ENCODE results near the gene SETMAR. TPM values are rescaled to one million over a fixed set of nuclear protein-coding genes. Genes with fewer than 3 reads are reported as not detected.

SETMAR gene
- total RNA-seq, 1 donor: 11.9 TPM

GRCh38 chr3:4306860-4307259 lies 3.7 kb downstream of the SETMAR start:
- no peaks in the 10 kb centered on the region for H3K36me3 ChIP-seq (ENCODE audit: insufficient read depth, low read length)
- peaks cover 4% of the 10 kb centered on the region for H3K79me2 ChIP-seq (ENCODE audit: insufficient read depth, low read length)
- no peaks in the 10 kb centered on the region for H3K9me3 ChIP-seq (ENCODE audit: low read depth, low read length)
- no peak overlapping the region for H3K4me3 ChIP-seq (ENCODE audit: insufficient read depth, low read length)
- H4K20me1 ChIP-seq (ENCODE audit: insufficient read depth, low read length): no peaks in the 10 kb centered on the region
- no peak for TF ChIP-seq CTCF (IDR thresholded peaks at IDR 0.05; ENCODE audit: extremely low read depth, low read depth, low read length)
- H3K27ac ChIP-seq (ENCODE audit: low read depth, low read length): no peak overlapping the region
- no peak overlapping the region for H3K4me2 ChIP-seq (ENCODE audit: insufficient read depth, low read length)
- DNase-seq (ENCODE audit: insufficient read length, low spot score, missing footprints): no peak
- H3K4me1 ChIP-seq (ENCODE audit: insufficient read depth, low read length): peaks cover 5% of the 10 kb centered on the region
- no peak overlapping the region for H2AFZ ChIP-seq (ENCODE audit: low read length)
- no peaks in the 10 kb centered on the region for H3K27me3 ChIP-seq (ENCODE audit: insufficient read depth, low read length)

- Histone ChIP-seq H3K27ac (ENCODE audit: low read depth, low read length) (no peak overlapping the region), H3K4me3 (ENCODE audit: insufficient read depth, low read length) (no peak overlapping the region), H3K9me3 (ENCODE audit: low read depth, low read length) (no peaks in the 10 kb centered on the region), H3K4me1 (ENCODE audit: insufficient read depth, low read length) (peaks cover 2% of the 10 kb centered on the region), H3K4me2 (ENCODE audit: insufficient read depth, low read length) (no peak overlapping the region), H2AFZ (ENCODE audit: low read length) (no peak overlapping the region), H4K20me1 (ENCODE audit: insufficient read depth, low read length) (no peaks in the 10 kb centered on the region), H3K79me2 (ENCODE audit: insufficient read depth, low read length) (no peaks in the 10 kb centered on the region), H3K36me3 (ENCODE audit: insufficient read depth, low read length) (no peaks in the 10 kb centered on the region), H3K27me3 (ENCODE audit: insufficient read depth, low read length) (no peaks in the 10 kb centered on the region)
- no peak for DNase-seq (ENCODE audit: insufficient read length, low spot score, missing footprints)
- no peak for TF ChIP-seq CTCF (IDR thresholded peaks at IDR 0.05; ENCODE audit: extremely low read depth, low read depth, low read length)
Observed at GRCh38 chr3:4309491-4310128, 6.4 kb downstream of the SETMAR start.

GRCh38 chr3:4310971-4311370 lies 7.8 kb downstream of the SETMAR start:
- Histone ChIP-seq H4K20me1 (ENCODE audit: insufficient read depth, low read length) (no peaks in the 10 kb centered on the region), H3K27ac (ENCODE audit: low read depth, low read length) (no peak overlapping the region), H3K4me2 (ENCODE audit: insufficient read depth, low read length) (no peak overlapping the region), H3K79me2 (ENCODE audit: insufficient read depth, low read length) (no peaks in the 10 kb centered on the region), H3K27me3 (ENCODE audit: insufficient read depth, low read length) (no peaks in the 10 kb centered on the region), H3K36me3 (ENCODE audit: insufficient read depth, low read length) (no peaks in the 10 kb centered on the region), H2AFZ (ENCODE audit: low read length) (no peak overlapping the region), H3K9me3 (ENCODE audit: low read depth, low read length) (no peaks in the 10 kb centered on the region), H3K4me1 (ENCODE audit: insufficient read depth, low read length) (peaks cover 2% of the 10 kb centered on the region), H3K4me3 (ENCODE audit: insufficient read depth, low read length) (no peak overlapping the region)
- DNase-seq (ENCODE audit: insufficient read length, low spot score, missing footprints): no peak
- no peak for TF ChIP-seq CTCF (IDR thresholded peaks at IDR 0.05; ENCODE audit: extremely low read depth, low read depth, low read length)

- Histone ChIP-seq H3K27me3 (ENCODE audit: insufficient read depth, low read length) (no peaks in the 10 kb centered on the region), H3K79me2 (ENCODE audit: insufficient read depth, low read length) (no peaks in the 10 kb centered on the region), H3K36me3 (ENCODE audit: insufficient read depth, low read length) (peaks cover 2% of the 10 kb centered on the region), H4K20me1 (ENCODE audit: insufficient read depth, low read length) (no peaks in the 10 kb centered on the region), H3K4me2 (ENCODE audit: insufficient read depth, low read length) (no peak overlapping the region), H3K4me1 (ENCODE audit: insufficient read depth, low read length) (peaks cover 2% of the 10 kb centered on the region), H3K4me3 (ENCODE audit: insufficient read depth, low read length) (no peak overlapping the region), H2AFZ (ENCODE audit: low read length) (no peak overlapping the region), H3K27ac (ENCODE audit: low read depth, low read length) (no peak overlapping the region), H3K9me3 (ENCODE audit: low read depth, low read length) (no peaks in the 10 kb centered on the region)
- DNase-seq (ENCODE audit: insufficient read length, low spot score, missing footprints): no peak
- TF ChIP-seq CTCF (IDR thresholded peaks at IDR 0.05; ENCODE audit: extremely low read depth, low read depth, low read length): no peak
Observed at GRCh38 chr3:4311496-4311895, 8.3 kb downstream of the SETMAR start.

Measured in osteoblast (primary cell).